LNCaP clone FGC (cell line): ENCODE results near the gene GADL1.

Experiments
- DNase-seq: peaks from one replicate; pipeline ENCODE4 v3.0.0-alpha.2; 2011; ENCODE audit warnings: low read depth
- H3K4me3 ChIP-seq: 2 replicates; pipeline ENCODE4 v1.5.1; 2011; ENCODE audit warnings: mild to moderate bottlenecking, low read depth, low read length, control low read depth
- TF ChIP-seq, protein P1 (sequence below): IDR thresholded peaks from 2 replicates; pipeline ENCODE4 v1.5.1; 2012; ENCODE audit warnings: mild to moderate bottlenecking; ENCODE audit not compliant: control insufficient read depth, insufficient read depth; ENCODE audit errors: extremely low read depth

GADL1 gene

GRCh38 chr3:30724863-30725262 is 169.6 kb downstream of the GADL1 start:
- no peak overlapping the region for H3K4me3 ChIP-seq
- no peak for DNase-seq
- TF ChIP-seq, protein P1, sequence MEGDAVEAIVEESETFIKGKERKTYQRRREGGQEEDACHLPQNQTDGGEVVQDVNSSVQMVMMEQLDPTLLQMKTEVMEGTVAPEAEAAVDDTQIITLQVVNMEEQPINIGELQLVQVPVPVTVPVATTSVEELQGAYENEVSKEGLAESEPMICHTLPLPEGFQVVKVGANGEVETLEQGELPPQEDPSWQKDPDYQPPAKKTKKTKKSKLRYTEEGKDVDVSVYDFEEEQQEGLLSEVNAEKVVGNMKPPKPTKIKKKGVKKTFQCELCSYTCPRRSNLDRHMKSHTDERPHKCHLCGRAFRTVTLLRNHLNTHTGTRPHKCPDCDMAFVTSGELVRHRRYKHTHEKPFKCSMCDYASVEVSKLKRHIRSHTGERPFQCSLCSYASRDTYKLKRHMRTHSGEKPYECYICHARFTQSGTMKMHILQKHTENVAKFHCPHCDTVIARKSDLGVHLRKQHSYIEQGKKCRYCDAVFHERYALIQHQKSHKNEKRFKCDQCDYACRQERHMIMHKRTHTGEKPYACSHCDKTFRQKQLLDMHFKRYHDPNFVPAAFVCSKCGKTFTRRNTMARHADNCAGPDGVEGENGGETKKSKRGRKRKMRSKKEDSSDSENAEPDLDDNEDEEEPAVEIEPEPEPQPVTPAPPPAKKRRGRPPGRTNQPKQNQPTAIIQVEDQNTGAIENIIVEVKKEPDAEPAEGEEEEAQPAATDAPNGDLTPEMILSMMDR, result no peak

DNA sequence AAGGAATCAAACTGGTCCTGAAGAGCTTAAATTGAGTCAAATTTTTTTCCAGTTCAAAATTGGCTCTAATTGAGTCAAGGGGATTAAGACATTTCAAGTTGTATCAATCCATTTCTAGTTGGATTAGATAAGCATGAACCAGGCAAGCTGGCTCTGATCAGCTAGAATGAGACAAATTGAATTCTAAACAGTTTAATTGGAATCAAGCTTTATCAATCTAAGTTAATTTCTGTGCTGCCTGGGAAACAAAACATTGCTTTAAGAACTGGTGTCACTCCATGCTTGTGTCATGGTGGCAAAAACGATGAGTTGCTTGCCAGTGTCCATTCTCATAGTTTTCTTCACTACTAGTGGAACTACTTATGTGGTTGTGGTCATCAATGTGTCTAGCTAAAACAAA is 171.2 kb downstream of the GADL1 start:
- no peak overlapping the region for H3K4me3 ChIP-seq
- DNase-seq, result no peak
- TF ChIP-seq, protein P1, result no peak

- TF ChIP-seq, protein P1, result no peak
- H3K4me3 ChIP-seq, result no peak overlapping the region; the same call in 1 of the 2 replicates
- no peak for DNase-seq
Measured at GRCh38 chr3:30721314-30721634, 173.2 kb downstream of the GADL1 start.

- peak; percentile 85 for DNase-seq
- TF ChIP-seq, protein P1, result no peak
- H3K4me3 ChIP-seq, result no peak overlapping the region
Measured at GRCh38 chr3:30720586-30721313, 173.7 kb downstream of the GADL1 start.

- TF ChIP-seq, protein P1, result no peak
- H3K4me3 ChIP-seq, result no peak overlapping the region
- no peak for DNase-seq
Measured at GRCh38 chr3:30719536-30719935, 174.9 kb downstream of the GADL1 start.

GRCh38 chr3:30713885-30714503 is 180.5 kb downstream of the GADL1 start:
- no peak overlapping the region for H3K4me3 ChIP-seq
- TF ChIP-seq, protein P1, result no peak
- DNase-seq, result no peak

DNA sequence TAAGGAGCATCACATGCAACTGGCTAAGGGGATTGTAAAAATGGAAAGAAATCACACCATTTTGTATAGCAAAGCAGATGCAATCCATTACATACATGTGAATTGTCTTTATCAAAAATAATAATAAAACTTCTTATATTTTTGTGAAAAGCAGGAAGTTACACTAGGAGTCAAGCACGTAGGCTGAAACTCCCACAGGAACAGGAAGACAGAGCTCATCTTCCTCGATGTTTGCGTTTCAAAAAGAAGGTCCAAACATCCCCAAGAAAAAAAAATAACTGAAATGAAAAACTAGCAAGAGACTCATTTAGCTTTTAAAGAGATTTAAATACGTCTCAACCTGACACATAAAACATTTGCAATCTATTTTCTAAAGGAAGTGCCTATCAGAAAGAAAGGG is 181.5 kb downstream of the GADL1 start:
- TF ChIP-seq, protein P1, result no peak
- DNase-seq, result no peak
- no peak overlapping the region for H3K4me3 ChIP-seq
